SK-N-SH (cell line): Measurements from ENCODE around the gene SEPHS2. TPM values are rescaled to one million over a fixed set of nuclear protein-coding genes. Genes with fewer than 3 reads are reported as not detected.

Source experiments
- CTCF ChIA-PET: fragments of 300-600, 350-600 bp; formaldehyde crosslinking; extraction: SDS; loops from one replicate; lab custom pipeline; 2021; lab: Yijun Ruan, JAX
- POLR2A ChIA-PET: fragments of 350-600 bp; sonication (Branson Sonifier 250); formaldehyde crosslinking; extraction: SDS; loops from one replicate; lab custom pipeline; 2020; ENCODE audit warnings: antibody characterized with exemption, inconsistent platforms; lab: Yijun Ruan, JAX
- DNase-seq: peaks from one replicate; pipeline ENCODE4 v3.0.0; 2012
- H2AFZ ChIP-seq: fragments of 200-600 bp; sonication (generic); 2 replicates; pipeline ENCODE4 v1.8.1; 2016; ENCODE audit warnings: antibody characterized with exemption, mild to moderate bottlenecking, low read depth
- H3F3A ChIP-seq: fragments of 200-600 bp; sonication (generic); replicated peaks from 2 replicates; pipeline ENCODE3; 2016; ENCODE audit warnings: antibody characterized with exemption, mild to moderate bottlenecking; ENCODE audit not compliant: insufficient read depth
- H3K27ac ChIP-seq, 2 experiments: fragments of 200-500 bp in 1 of 2; fragments of 200-600 bp in 1 of 2; sonication (Bioruptor generic) in 1 of 2; sonication (generic), shearing (Covaris generic) in 1 of 2; 2 replicates each; pipeline versions ENCODE4 v1.5.1 to v1.6.1; 2014 to 2016; ENCODE audit warnings: low read depth in 2 of 2, inconsistent platforms in 1 of 2, low read length in 1 of 2, mild to moderate bottlenecking in 1 of 2, mixed read lengths in 1 of 2
- H3K27me3 ChIP-seq: fragments of 200-600 bp; sonication (generic), shearing (Covaris generic); 2 replicates; pipeline ENCODE4 v1.6.1; 2016; ENCODE audit warnings: mixed run types; ENCODE audit not compliant: insufficient read depth
- H3K36me3 ChIP-seq, 2 experiments: fragments of 200-500 bp in 1 of 2; fragments of 200-600 bp in 1 of 2; sonication (Bioruptor generic) in 1 of 2; sonication (generic) in 1 of 2; replicated peaks in 1 of 2; 2 replicates each; pipeline versions ENCODE3 to v1.5.1; 2014 to 2016; ENCODE audit warnings: low read length in 1 of 2, mild to moderate bottlenecking in 1 of 2; ENCODE audit not compliant: insufficient read depth in 2 of 2, control insufficient read depth in 1 of 2
- H3K4me1 ChIP-seq, 2 experiments: fragments of 200-500 bp in 1 of 2; fragments of 200-600 bp in 1 of 2; sonication (Bioruptor generic) in 1 of 2; sonication (generic), shearing (Covaris generic) in 1 of 2; 2 replicates each; pipeline versions ENCODE4 v1.5.1 to v1.6.1; 2014 to 2016; ENCODE audit warnings: low read depth in 1 of 2, low read length in 1 of 2, mixed run types in 1 of 2; ENCODE audit not compliant: insufficient read depth in 2 of 2, control insufficient read depth in 1 of 2
- H3K4me2 ChIP-seq: fragments of 200-600 bp; sonication (generic), shearing (Covaris generic); 2 replicates; pipeline ENCODE4 v1.6.1; 2017; ENCODE audit warnings: mixed run types
- H3K4me3 ChIP-seq, 2 experiments: fragments of 200-500 bp in 1 of 2; fragments of 200-600 bp in 1 of 2; sonication (Bioruptor generic) in 1 of 2; sonication (generic), shearing (Covaris generic) in 1 of 2; 2 replicates each; pipeline versions ENCODE4 v1.5.1 to v1.8.1; 2014 to 2016; ENCODE audit warnings: low read depth in 2 of 2, inconsistent platforms in 1 of 2, low read length in 1 of 2, mild to moderate bottlenecking in 1 of 2, mixed read lengths in 1 of 2, moderate library complexity in 1 of 2
- H3K79me2 ChIP-seq: fragments of 200-600 bp; sonication (generic); 2 replicates; pipeline ENCODE4 v1.8.1; 2017; ENCODE audit warnings: mild to moderate bottlenecking; ENCODE audit not compliant: insufficient read depth
- H3K9ac ChIP-seq: fragments of 200-600 bp; sonication (generic); 2 replicates; pipeline ENCODE4 v1.6.1; 2017; ENCODE audit warnings: mixed run types
- H3K9me2 ChIP-seq: fragments of 200-600 bp; sonication (generic); 2 replicates; pipeline ENCODE4 v1.6.1; 2017; ENCODE audit warnings: mixed run types
- H3K9me3 ChIP-seq: fragments of 200-600 bp; sonication (generic); 2 replicates; pipeline ENCODE4 v1.6.1; 2017; ENCODE audit warnings: mixed run types, mild to moderate bottlenecking, moderate library complexity
- H4K20me1 ChIP-seq: fragments of 200-600 bp; sonication (generic); 2 replicates; pipeline ENCODE4 v1.6.1; 2017; ENCODE audit warnings: mild to moderate bottlenecking, mixed run types; ENCODE audit not compliant: insufficient read depth
- CHD2 ChIP-seq: fragments of 150-350 bp; IDR thresholded peaks from 2 replicates; pipeline ENCODE4 v1.6.1; 2018; ENCODE audit warnings: low read length; ENCODE audit not compliant: partially characterized antibody
- CTCF ChIP-seq: fragments of 200-600 bp; sonication (generic); IDR thresholded peaks from 2 replicates; pipeline ENCODE4 v1.6.1; 2017; ENCODE audit warnings: antibody characterized with exemption, mild to moderate bottlenecking, moderate library complexity
- ELF1 ChIP-seq: IDR thresholded peaks from 2 replicates; pipeline ENCODE4 v1.4.0; 2012
- EZH2phosphoT487 ChIP-seq: fragments of 200-600 bp; sonication (generic); IDR thresholded peaks from 2 replicates; pipeline ENCODE4 v1.6.1; 2017; ENCODE audit warnings: low read depth, mixed run types, mild to moderate bottlenecking, antibody characterized with exemption, moderate library complexity, borderline replicate concordance
- FOXJ3 ChIP-seq: sonication (generic); formaldehyde crosslinking; IDR thresholded peaks from 2 replicates; pipeline ENCODE4 v1.5.1; 2020; ENCODE audit warnings: mild to moderate bottlenecking, missing genetic modification reagents
- FOXM1 ChIP-seq: IDR thresholded peaks from 2 replicates; pipeline ENCODE4 v1.4.0; 2012; ENCODE audit warnings: low read depth, mild to moderate bottlenecking
- GABPA ChIP-seq: IDR thresholded peaks from 2 replicates; pipeline ENCODE4 v1.4.0; 2012; ENCODE audit warnings: low read depth, mild to moderate bottlenecking
- IRF3 ChIP-seq: fragments of 150-350 bp; IDR thresholded peaks from 2 replicates; pipeline ENCODE4 v1.6.1; 2016; ENCODE audit warnings: mild to moderate bottlenecking, low read depth, low read length
- JUND ChIP-seq: IDR thresholded peaks from 2 replicates; pipeline ENCODE4 v1.4.0; 2012
- MEF2A ChIP-seq: IDR thresholded peaks from 2 replicates; pipeline ENCODE4 v1.4.0; 2012; ENCODE audit warnings: low read depth, borderline replicate concordance
- MXI1 ChIP-seq: IDR thresholded peaks from 2 replicates; pipeline ENCODE4 v1.6.1; 2012; ENCODE audit warnings: mild to moderate bottlenecking, low read depth, low read length, improper control_type of control experiment
- POLR2AphosphoS5 ChIP-seq: IDR thresholded peaks from 2 replicates; pipeline ENCODE4 v1.6.1; 2012; ENCODE audit warnings: low read depth, low read length
- RAD21 ChIP-seq: IDR thresholded peaks from 2 replicates; pipeline ENCODE4 v1.6.1; 2012; ENCODE audit warnings: mild to moderate bottlenecking, low read length
- RCOR1 ChIP-seq: fragments of 150-350 bp; IDR thresholded peaks from 2 replicates; pipeline ENCODE4 v1.6.1; 2017; ENCODE audit warnings: antibody characterized with exemption, low read length
- REST ChIP-seq: IDR thresholded peaks from 2 replicates; pipeline ENCODE4 v1.6.1; 2012; ENCODE audit warnings: mild to moderate bottlenecking, low read depth, low read length, moderate library complexity
- RFX5 ChIP-seq: IDR thresholded peaks from 2 replicates; pipeline ENCODE4 v1.6.1; 2012; ENCODE audit warnings: mild to moderate bottlenecking, improper control_type of control experiment, low read length
- RXRA ChIP-seq: IDR thresholded peaks from 2 replicates; pipeline ENCODE4 v1.4.0; 2012; ENCODE audit warnings: low read depth, mild to moderate bottlenecking, borderline replicate concordance
- TCF12 ChIP-seq: IDR thresholded peaks from 2 replicates; pipeline ENCODE4 v1.4.0; 2012
- TEAD4 ChIP-seq: IDR thresholded peaks from 2 replicates; pipeline ENCODE4 v1.4.0; 2012; ENCODE audit warnings: mild to moderate bottlenecking, borderline replicate concordance; ENCODE audit not compliant: insufficient read depth
- YY1 ChIP-seq: IDR thresholded peaks from 2 replicates; pipeline ENCODE4 v1.4.0; 2012; ENCODE audit warnings: low read depth, mild to moderate bottlenecking
- WGBS: methylation state at CpG from one replicate; pipeline ENCODE4 v1.1.6; 2017; ENCODE audit warnings: low lambda C conversion rate; 5-methylcytosine and 5-hydroxymethylcytosine counted together
- polyA plus RNA-seq, 3 experiments: library from polyadenylated mRNA; depleted of rRNA; stranded (reverse); fragments of >200 nt; gene quantifications; 2 replicates each; pipeline ENCODE4 v1.2.3, GENCODE V29; 2012

Gene SEPHS2
- polyA plus RNA-seq, 1 of the 3 experiments (the other 2 are of a cell fraction), result 30.8 TPM

GRCh38 chr16:30488764-30489605, 43.3 kb upstream of the SEPHS2 start:
- no peak overlapping the region for H3K4me2 ChIP-seq
- DNase-seq, result no peak
- 65% methylated on average over 11 of the region's 11 CpGs for WGBS
- no peaks in the 10 kb centered on the region for H3K36me3 ChIP-seq
- H3K9ac ChIP-seq, result no peak overlapping the region
- no peak overlapping the region for H3K4me3 ChIP-seq
- no peaks in the 10 kb centered on the region for H3K9me3 ChIP-seq
- H4K20me1 ChIP-seq, result no peaks in the 10 kb centered on the region
- POLR2A ChIA-PET, result no interaction called here
- H3K27me3 ChIP-seq, result no peaks in the 10 kb centered on the region
- H2AFZ ChIP-seq, result no peak overlapping the region
- no peaks in the 10 kb centered on the region for H3K9me2 ChIP-seq
- TF ChIP-seq EZH2phosphoT487, result no peak
- no peak for TF ChIP-seq MXI1
- TF ChIP-seq CHD2, result no peak
- no peak for TF ChIP-seq FOXJ3 (CRISPR knock-in tag)
- no peak for TF ChIP-seq TEAD4
- no peak for TF ChIP-seq GABPA
- TF ChIP-seq FOXM1, result no peak
- no peak for TF ChIP-seq JUND
- no peak for TF ChIP-seq RXRA
- no peak for TF ChIP-seq YY1
- no peak for TF ChIP-seq POLR2AphosphoS5
- no peak for TF ChIP-seq ELF1
- TF ChIP-seq RCOR1, result no peak
- TF ChIP-seq TCF12, result no peak
- TF ChIP-seq RAD21, result no peak
- TF ChIP-seq REST, result no peak
- TF ChIP-seq MEF2A, result no peak
- no peak for TF ChIP-seq IRF3
- no peak for TF ChIP-seq RFX5
- no peak for TF ChIP-seq CTCF
- H3K4me1 ChIP-seq, result no peaks in the 10 kb centered on the region
- peaks cover 2% of the 10 kb centered on the region for H3F3A ChIP-seq
- H3K79me2 ChIP-seq, result no peaks in the 10 kb centered on the region
- H3K27ac ChIP-seq, result no peak overlapping the region
- CTCF ChIA-PET, result interaction anchor here (1.5 kb wide), 1 partner anchor 40 kb away, joined by 3 read pairs; no protein-coding TSS in a partner anchor
